ENCODE data around the gene CA10. TPM values are rescaled to one million over a fixed set of nuclear protein-coding genes. Genes with fewer than 3 reads are reported as not detected.

CA10 gene
- polyA plus RNA-seq, 2 donors, result 0.06 TPM; not detected in 1

DNA sequence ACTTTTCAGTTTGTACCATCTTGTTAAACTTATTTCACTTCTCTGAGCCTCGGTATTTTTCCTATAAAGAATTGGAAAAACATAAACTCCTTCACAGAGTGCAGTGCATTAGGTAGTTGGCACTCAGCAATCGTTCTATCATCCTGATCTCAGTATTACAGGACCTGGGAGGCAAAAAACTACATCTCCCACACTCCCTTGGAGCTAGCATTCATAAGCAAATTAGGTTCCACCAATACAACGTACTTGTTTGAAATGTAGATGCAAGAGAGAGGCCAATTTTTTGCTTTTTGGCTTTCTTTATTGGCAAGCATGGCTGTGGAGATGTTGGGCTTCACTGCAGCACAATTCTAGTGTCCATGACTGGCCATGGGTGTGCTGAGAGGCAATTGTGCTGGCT, 285.2 kb downstream of the CA10 start:
- Histone ChIP-seq H3K27ac (ENCODE audit: low read depth in 2 of 2, low read length in 1 of 2) (no peak overlapping the region), H3K4me1 (ENCODE audit: control insufficient read depth in 2 of 2, insufficient read depth in 2 of 2, low read length in 1 of 2) (no peaks in the 10 kb centered on the region), H3K4me3 (ENCODE audit: low read depth in 1 of 2, low read length in 2 of 2) (no peak overlapping the region), H3K36me3 (ENCODE audit: control insufficient read depth in 2 of 2, insufficient read depth in 2 of 2, low read length in 1 of 2) (no peaks in the 10 kb centered on the region), H3K27me3 (ENCODE audit: control insufficient read depth in 1 of 2, insufficient read depth in 2 of 2, low read length in 2 of 2) (no peaks in the 10 kb centered on the region), H3K9me3 (ENCODE audit: control insufficient read depth in 2 of 2, insufficient read depth in 1 of 2, low read depth in 1 of 2, low read length in 1 of 2) (no peaks in the 10 kb centered on the region)
- WGBS, 2 donors, result 17 to 29% methylated on average over 3 of the region's 3 CpGs

GRCh38 chr17:51869387-51869786, 289.1 kb downstream of the CA10 start:
- WGBS, 2 donors, result 4 to 8% methylated on average over 2 of the region's 2 CpGs
- H3K9me3 ChIP-seq (ENCODE audit: control insufficient read depth in 2 of 2, insufficient read depth in 1 of 2, low read depth in 1 of 2, low read length in 1 of 2), result no peaks in the 10 kb centered on the region
- no peaks in the 10 kb centered on the region for H3K4me1 ChIP-seq (ENCODE audit: control insufficient read depth in 2 of 2, insufficient read depth in 2 of 2, low read length in 1 of 2)
- H3K36me3 ChIP-seq (ENCODE audit: control insufficient read depth in 2 of 2, insufficient read depth in 2 of 2, low read length in 1 of 2), result no peaks in the 10 kb centered on the region
- no peaks in the 10 kb centered on the region for H3K27me3 ChIP-seq (ENCODE audit: control insufficient read depth in 1 of 2, insufficient read depth in 2 of 2, low read length in 2 of 2)
- no peak overlapping the region for H3K27ac ChIP-seq (ENCODE audit: low read depth in 2 of 2, low read length in 1 of 2)
- H3K4me3 ChIP-seq (ENCODE audit: low read depth in 1 of 2, low read length in 2 of 2), result no peak overlapping the region

DNA sequence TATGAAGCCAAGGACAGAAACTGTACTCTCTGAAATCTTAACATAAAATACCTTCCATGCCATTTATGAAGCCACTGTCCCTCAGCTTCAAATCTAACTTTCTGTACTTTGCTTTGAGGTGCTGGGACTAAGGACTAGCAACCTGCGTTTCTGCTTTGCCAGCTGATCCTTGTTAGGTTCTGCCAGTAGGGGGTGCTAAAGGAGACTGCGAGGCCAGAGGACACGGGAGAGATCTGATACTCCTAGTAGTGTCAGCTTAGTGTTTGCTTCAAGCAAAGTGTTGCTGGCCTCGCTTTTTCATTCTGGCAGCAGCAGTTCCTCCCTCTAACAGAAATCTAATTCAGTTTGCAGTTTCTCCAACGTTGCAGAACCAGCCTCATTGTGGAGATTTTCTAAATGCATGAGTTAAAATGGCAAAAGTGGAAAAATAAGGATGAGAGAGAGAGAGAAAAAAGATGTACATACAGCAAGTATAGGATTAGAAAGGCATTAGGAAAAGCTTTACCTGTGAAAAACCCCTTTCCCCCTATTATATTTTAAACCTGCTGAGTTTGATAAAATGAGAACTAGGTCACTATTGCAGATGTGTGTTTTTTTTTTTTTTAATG, 297.5 kb downstream of the CA10 start:
- no peak overlapping the region for H3K4me3 ChIP-seq (ENCODE audit: low read depth in 1 of 2, low read length in 2 of 2)
- H3K27ac ChIP-seq (ENCODE audit: low read depth in 2 of 2, low read length in 1 of 2), result no peak overlapping the region
- no peaks in the 10 kb centered on the region for H3K4me1 ChIP-seq (ENCODE audit: control insufficient read depth in 2 of 2, insufficient read depth in 2 of 2, low read length in 1 of 2)
- H3K36me3 ChIP-seq (ENCODE audit: control insufficient read depth in 2 of 2, insufficient read depth in 2 of 2, low read length in 1 of 2), result no peaks in the 10 kb centered on the region
- no peaks in the 10 kb centered on the region for H3K9me3 ChIP-seq (ENCODE audit: control insufficient read depth in 2 of 2, insufficient read depth in 1 of 2, low read depth in 1 of 2, low read length in 1 of 2)
- no peaks in the 10 kb centered on the region for H3K27me3 ChIP-seq (ENCODE audit: control insufficient read depth in 1 of 2, insufficient read depth in 2 of 2, low read length in 2 of 2)
- WGBS, 2 donors, result 6 to 7% methylated on average over 5 of the region's 5 CpGs

- H3K4me1 ChIP-seq (ENCODE audit: control insufficient read depth in 2 of 2, insufficient read depth in 2 of 2, low read length in 1 of 2), result no peaks in the 10 kb centered on the region
- WGBS, 2 donors, result 73 to 79% methylated on average over 6 of the region's 6 CpGs
- H3K36me3 ChIP-seq (ENCODE audit: control insufficient read depth in 2 of 2, insufficient read depth in 2 of 2, low read length in 1 of 2), result no peaks in the 10 kb centered on the region
- no peaks in the 10 kb centered on the region for H3K27me3 ChIP-seq (ENCODE audit: control insufficient read depth in 1 of 2, insufficient read depth in 2 of 2, low read length in 2 of 2)
- peaks cover 0 to 2% of the 10 kb centered on the region in 2 donors for H3K9me3 ChIP-seq (ENCODE audit: control insufficient read depth in 2 of 2, insufficient read depth in 1 of 2, low read depth in 1 of 2, low read length in 1 of 2)
- no peak overlapping the region for H3K27ac ChIP-seq (ENCODE audit: low read depth in 2 of 2, low read length in 1 of 2)
- H3K4me3 ChIP-seq (ENCODE audit: low read depth in 1 of 2, low read length in 2 of 2), result no peak overlapping the region
Observed at GRCh38 chr17:51857052-51857597, 301.4 kb downstream of the CA10 start.

DNA sequence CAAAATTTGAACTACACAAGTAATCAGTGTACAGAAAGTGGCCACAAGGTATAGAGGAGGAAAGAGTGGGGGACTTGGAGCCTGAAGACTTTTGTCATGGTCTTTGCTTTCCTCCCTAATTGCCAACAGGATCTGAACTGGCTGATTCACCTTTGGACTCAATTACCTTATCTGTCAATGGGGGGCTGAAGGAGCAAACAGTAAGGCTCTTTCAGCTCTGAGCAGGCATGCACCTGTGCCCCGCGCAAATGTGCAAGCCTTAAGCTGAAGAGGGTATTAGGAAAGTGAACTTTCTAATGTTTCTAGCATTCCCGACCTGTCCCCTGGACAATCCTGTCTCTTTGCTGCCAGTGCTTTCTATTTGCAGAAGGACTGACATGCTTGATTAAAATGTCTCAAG, 302.7 kb downstream of the CA10 start:
- Histone ChIP-seq H3K4me3 (ENCODE audit: low read depth in 1 of 2, low read length in 2 of 2) (no peak overlapping the region), H3K4me1 (ENCODE audit: control insufficient read depth in 2 of 2, insufficient read depth in 2 of 2, low read length in 1 of 2) (no peaks in the 10 kb centered on the region), H3K36me3 (ENCODE audit: control insufficient read depth in 2 of 2, insufficient read depth in 2 of 2, low read length in 1 of 2) (no peaks in the 10 kb centered on the region), H3K27ac (ENCODE audit: low read depth in 2 of 2, low read length in 1 of 2) (no peak overlapping the region), H3K27me3 (ENCODE audit: control insufficient read depth in 1 of 2, insufficient read depth in 2 of 2, low read length in 2 of 2) (no peaks in the 10 kb centered on the region), H3K9me3 (ENCODE audit: control insufficient read depth in 2 of 2, insufficient read depth in 1 of 2, low read depth in 1 of 2, low read length in 1 of 2) (peaks cover 0 to 2% of the 10 kb centered on the region in 2 donors)
- WGBS, 2 donors, result 40 to 59% methylated on average over 3 of the region's 3 CpGs

- H3K9me3 ChIP-seq (ENCODE audit: control insufficient read depth in 2 of 2, insufficient read depth in 1 of 2, low read depth in 1 of 2, low read length in 1 of 2), result peaks cover 0 to 2% of the 10 kb centered on the region in 2 donors
- no peaks in the 10 kb centered on the region for H3K36me3 ChIP-seq (ENCODE audit: control insufficient read depth in 2 of 2, insufficient read depth in 2 of 2, low read length in 1 of 2)
- no peaks in the 10 kb centered on the region for H3K4me1 ChIP-seq (ENCODE audit: control insufficient read depth in 2 of 2, insufficient read depth in 2 of 2, low read length in 1 of 2)
- WGBS, 2 donors, result 47 to 49% methylated on average over 5 of the region's 5 CpGs
- H3K27ac ChIP-seq (ENCODE audit: low read depth in 2 of 2, low read length in 1 of 2), result no peak overlapping the region
- no peak overlapping the region for H3K4me3 ChIP-seq (ENCODE audit: low read depth in 1 of 2, low read length in 2 of 2)
- no peaks in the 10 kb centered on the region for H3K27me3 ChIP-seq (ENCODE audit: control insufficient read depth in 1 of 2, insufficient read depth in 2 of 2, low read length in 2 of 2)
Observed at GRCh38 chr17:51853857-51854256, 304.7 kb downstream of the CA10 start.

- no peak overlapping the region for H3K4me3 ChIP-seq (ENCODE audit: low read depth in 1 of 2, low read length in 2 of 2)
- H3K4me1 ChIP-seq (ENCODE audit: control insufficient read depth in 2 of 2, insufficient read depth in 2 of 2, low read length in 1 of 2), result no peaks in the 10 kb centered on the region
- no peaks in the 10 kb centered on the region for H3K36me3 ChIP-seq (ENCODE audit: control insufficient read depth in 2 of 2, insufficient read depth in 2 of 2, low read length in 1 of 2)
- no peak overlapping the region for H3K27ac ChIP-seq (ENCODE audit: low read depth in 2 of 2, low read length in 1 of 2)
- H3K27me3 ChIP-seq (ENCODE audit: control insufficient read depth in 1 of 2, insufficient read depth in 2 of 2, low read length in 2 of 2), result no peaks in the 10 kb centered on the region
- peaks cover 0 to 2% of the 10 kb centered on the region in 2 donors for H3K9me3 ChIP-seq (ENCODE audit: control insufficient read depth in 2 of 2, insufficient read depth in 1 of 2, low read depth in 1 of 2, low read length in 1 of 2)
Observed at GRCh38 chr17:51852603-51853002, 305.9 kb downstream of the CA10 start.

DNA sequence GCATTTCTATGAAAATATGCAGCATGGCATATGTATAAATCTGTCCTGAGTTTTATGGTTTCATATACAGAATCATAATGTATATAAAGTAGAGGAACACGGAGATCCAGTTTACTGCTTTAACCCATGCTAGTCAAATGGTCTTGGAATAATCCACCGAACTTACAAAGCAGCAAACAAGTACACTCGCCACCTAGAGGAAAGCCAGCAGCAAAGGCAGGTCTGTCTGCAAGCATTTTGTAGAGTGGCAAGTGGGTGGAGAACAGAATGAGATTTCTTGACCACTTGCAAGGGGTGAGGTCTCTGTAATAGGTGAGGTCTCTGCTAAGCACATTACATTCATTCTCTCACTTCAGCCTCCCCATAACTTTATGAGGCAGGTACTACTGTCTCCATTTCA, 308.3 kb downstream of the CA10 start:
- no peaks in the 10 kb centered on the region for H3K27me3 ChIP-seq (ENCODE audit: control insufficient read depth in 1 of 2, insufficient read depth in 2 of 2, low read length in 2 of 2)
- no peaks in the 10 kb centered on the region for H3K4me1 ChIP-seq (ENCODE audit: control insufficient read depth in 2 of 2, insufficient read depth in 2 of 2, low read length in 1 of 2)
- WGBS, 2 donors, result 43 to 53% methylated on average over 3 of the region's 3 CpGs
- no peak overlapping the region for H3K27ac ChIP-seq (ENCODE audit: low read depth in 2 of 2, low read length in 1 of 2)
- no peaks in the 10 kb centered on the region for H3K36me3 ChIP-seq (ENCODE audit: control insufficient read depth in 2 of 2, insufficient read depth in 2 of 2, low read length in 1 of 2)
- H3K4me3 ChIP-seq (ENCODE audit: low read depth in 1 of 2, low read length in 2 of 2), result no peak overlapping the region
- H3K9me3 ChIP-seq (ENCODE audit: control insufficient read depth in 2 of 2, insufficient read depth in 1 of 2, low read depth in 1 of 2, low read length in 1 of 2), result peaks cover 0 to 2% of the 10 kb centered on the region in 2 donors

DNA sequence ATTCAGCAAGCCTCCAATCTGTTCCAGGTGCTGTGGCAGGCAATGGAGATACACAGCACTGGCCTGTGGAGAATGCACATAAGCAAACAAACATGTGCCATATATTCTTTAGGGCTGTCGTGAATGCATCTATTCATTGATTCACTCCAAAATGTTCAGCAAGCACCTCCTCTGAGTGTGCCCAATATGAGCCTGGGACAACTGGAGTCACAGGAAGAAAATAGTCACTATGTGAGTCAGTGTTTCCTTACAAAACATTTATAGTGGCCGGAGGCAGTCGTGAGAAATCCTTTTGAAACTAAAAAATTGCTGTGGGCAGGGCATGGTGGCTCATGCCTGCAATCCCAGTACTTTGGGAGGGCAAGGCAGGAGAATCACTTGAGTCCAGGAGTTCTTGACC, 310.1 kb downstream of the CA10 start:
- Histone ChIP-seq H3K27me3 (ENCODE audit: control insufficient read depth in 1 of 2, insufficient read depth in 2 of 2, low read length in 2 of 2) (no peaks in the 10 kb centered on the region), H3K9me3 (ENCODE audit: control insufficient read depth in 2 of 2, insufficient read depth in 1 of 2, low read depth in 1 of 2, low read length in 1 of 2) (peaks cover 0 to 2% of the 10 kb centered on the region in 2 donors), H3K4me1 (ENCODE audit: control insufficient read depth in 2 of 2, insufficient read depth in 2 of 2, low read length in 1 of 2) (no peaks in the 10 kb centered on the region), H3K4me3 (ENCODE audit: low read depth in 1 of 2, low read length in 2 of 2) (no peak overlapping the region), H3K36me3 (ENCODE audit: control insufficient read depth in 2 of 2, insufficient read depth in 2 of 2, low read length in 1 of 2) (no peaks in the 10 kb centered on the region), H3K27ac (ENCODE audit: low read depth in 2 of 2, low read length in 1 of 2) (no peak overlapping the region)
- 60 to 64% methylated on average over 3 of the region's 3 CpGs for WGBS, 2 donors

DNA sequence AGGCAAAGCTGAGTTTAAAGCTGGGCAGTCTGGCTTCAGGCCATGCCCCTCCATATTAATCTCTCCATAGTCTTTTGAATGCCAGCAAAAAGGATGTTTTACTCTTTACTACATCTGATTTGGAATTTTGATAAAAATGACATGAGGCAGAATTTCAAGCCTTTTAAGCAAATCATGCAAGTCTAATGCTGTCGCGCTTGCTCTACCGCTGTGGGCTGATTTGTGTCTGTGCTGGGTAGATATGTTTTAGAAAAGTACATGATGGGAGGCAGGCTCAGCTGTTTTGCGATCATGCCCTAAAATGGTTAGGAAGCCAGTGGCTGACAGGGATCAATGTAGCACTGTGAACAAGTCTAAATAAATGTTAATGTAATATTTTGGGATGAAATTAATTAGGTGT, 311.9 kb downstream of the CA10 start:
- Histone ChIP-seq H3K9me3 (ENCODE audit: control insufficient read depth in 2 of 2, insufficient read depth in 1 of 2, low read depth in 1 of 2, low read length in 1 of 2) (no peaks in the 10 kb centered on the region), H3K36me3 (ENCODE audit: control insufficient read depth in 2 of 2, insufficient read depth in 2 of 2, low read length in 1 of 2) (no peaks in the 10 kb centered on the region), H3K4me1 (ENCODE audit: control insufficient read depth in 2 of 2, insufficient read depth in 2 of 2, low read length in 1 of 2) (no peaks in the 10 kb centered on the region), H3K4me3 (ENCODE audit: low read depth in 1 of 2, low read length in 2 of 2) (no peak overlapping the region), H3K27ac (ENCODE audit: low read depth in 2 of 2, low read length in 1 of 2) (no peak overlapping the region), H3K27me3 (ENCODE audit: control insufficient read depth in 1 of 2, insufficient read depth in 2 of 2, low read length in 2 of 2) (no peaks in the 10 kb centered on the region)
- 91 to 94% methylated on average over 4 of the region's 4 CpGs for WGBS, 2 donors
